GM19035 (cell line): ENCODE measurements around the gene MUC12.
"Not testable (repeated sequence)": the region's sequence is repeated elsewhere in the genome, so short reads cannot be mapped to it uniquely, and the experiment has no call there.

ENCODE experiments used
- ATAC-seq: cut with Tn5 transposase; IDR thresholded peaks from one replicate; pipeline ENCODE4 v1.9.1; 2021; ENCODE audit not compliant: unreplicated experiment

Gene MUC12

GRCh38 chr7:100959894-100960293 is 9.5 kb upstream of the MUC12 start:
- ATAC-seq = no peak

- no peak for ATAC-seq
These were observed 6.8 kb upstream of the MUC12 start for GRCh38 chr7:100962537-100962936.

GRCh38 chr7:100963386-100963785 is 6.0 kb upstream of the MUC12 start:
- no peak for ATAC-seq

GRCh38 chr7:100963874-100964273 is 5.5 kb upstream of the MUC12 start:
- no peak for ATAC-seq

- ATAC-seq = no peak
These were observed 4.7 kb upstream of the MUC12 start for GRCh38 chr7:100964630-100965029.

- ATAC-seq = no peak
These were observed 4.2 kb upstream of the MUC12 start for GRCh38 chr7:100965045-100965722.

- no peak for ATAC-seq
These were observed 3.4 kb upstream of the MUC12 start for GRCh38 chr7:100965723-100966541.

GRCh38 chr7:100966542-100967291 is 2.6 kb upstream of the MUC12 start:
- ATAC-seq = no peak

GRCh38 chr7:100967292-100967863 is 2.0 kb upstream of the MUC12 start:
- ATAC-seq = no peak

GRCh38 chr7:100968031-100968430 is 1.3 kb upstream of the MUC12 start:
- no peak for ATAC-seq

GRCh38 chr7:100968650-100969049 is 715 bp upstream of the MUC12 start:
- ATAC-seq = no peak

GRCh38 chr7:100971111-100972001 is 2.0 kb downstream of the MUC12 start:
- no peak for ATAC-seq

GRCh38 chr7:100972002-100972347 is 2.6 kb downstream of the MUC12 start:
- no peak for ATAC-seq

GRCh38 chr7:100974021-100974420 is 4.7 kb downstream of the MUC12 start:
- ATAC-seq = no peak

GRCh38 chr7:100975371-100975821 is 6.0 kb downstream of the MUC12 start:
- ATAC-seq = no peak

- ATAC-seq = no peak
These were observed 8.9 kb downstream of the MUC12 start for GRCh38 chr7:100978300-100978699.

- ATAC-seq = no peak
These were observed 14.3 kb downstream of the MUC12 start for GRCh38 chr7:100983451-100984187.

- not testable (repeated sequence) for ATAC-seq
These were observed 15.0 kb downstream of the MUC12 start for GRCh38 chr7:100984241-100984918.
